COLO668 (cell line): Measurements from ENCODE around the gene MAP1B.

Experiments
- DNase-seq: peaks from one replicate; lab custom pipeline; 2025; ENCODE audit not compliant: unreplicated experiment; lab: John Stamatoyannopoulos, UW

Gene MAP1B

GRCh38 chr5:72221541-72221940, 114.3 kb downstream of the MAP1B start:
- DNase-seq = no peak

GRCh38 chr5:72222521-72222920, 115.2 kb downstream of the MAP1B start:
- no peak for DNase-seq

DNA sequence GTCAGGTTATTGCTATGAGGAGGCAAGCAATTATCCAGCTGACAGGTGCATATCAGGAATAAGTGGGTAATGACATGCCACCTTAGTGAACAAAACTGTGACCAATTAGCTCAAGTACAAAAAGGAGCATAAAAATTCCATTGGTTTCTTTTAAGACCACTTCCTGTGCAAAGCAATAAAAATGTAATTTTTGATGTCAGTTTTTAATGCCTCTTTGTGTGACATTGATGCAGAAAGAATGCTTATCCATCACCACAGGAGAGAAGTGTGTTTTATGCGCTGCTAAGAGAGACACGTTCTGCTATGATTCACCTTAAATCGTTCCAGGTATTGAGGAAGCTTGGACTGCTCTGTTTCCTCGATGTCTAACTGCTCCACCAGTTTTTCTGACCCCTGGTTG, 116.1 kb downstream of the MAP1B start:
- no peak for DNase-seq

DNA sequence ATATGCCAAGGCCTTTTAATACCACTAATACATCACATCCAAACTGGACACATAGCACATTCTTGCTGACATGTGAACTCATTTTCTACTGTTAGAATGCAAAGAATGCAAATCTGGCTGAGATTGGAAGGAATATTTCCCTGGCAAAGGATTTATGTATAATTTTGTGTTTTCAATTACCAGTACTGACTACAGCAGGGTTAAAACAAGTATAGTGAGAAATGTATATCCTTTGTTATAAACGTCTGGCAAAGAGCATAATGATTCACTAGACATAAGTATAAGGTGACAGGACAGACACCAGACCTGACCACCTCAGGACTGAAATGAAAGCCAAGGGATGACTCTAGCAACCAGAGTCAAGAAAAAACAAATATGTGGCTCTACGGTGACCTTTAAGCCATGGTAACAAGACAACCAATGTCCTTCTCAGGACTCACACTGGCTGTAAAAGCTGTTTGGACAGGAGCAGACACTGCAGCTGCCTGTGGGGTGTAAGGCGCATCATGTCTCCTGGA, 117.7 kb downstream of the MAP1B start:
- no peak for DNase-seq

DNA sequence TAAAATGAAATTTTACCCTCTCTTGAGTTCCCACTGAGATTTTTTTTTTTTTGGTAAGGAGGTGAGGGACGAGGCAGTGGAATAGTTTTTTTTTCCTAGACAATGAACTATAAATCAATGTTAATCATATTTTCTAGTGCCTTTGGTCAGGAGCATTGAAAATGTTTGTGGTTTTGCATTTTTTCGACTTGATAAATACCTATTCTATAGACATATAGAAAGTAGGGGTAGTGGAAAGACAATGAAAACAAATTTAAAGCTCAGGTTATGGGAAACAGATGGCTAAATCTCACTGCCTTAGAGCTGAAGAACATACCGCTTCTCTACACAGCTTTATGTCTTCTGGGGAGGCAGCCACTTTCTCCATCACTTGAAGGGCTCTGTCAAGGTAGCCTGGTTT, 118.5 kb downstream of the MAP1B start:
- no peak for DNase-seq

DNA sequence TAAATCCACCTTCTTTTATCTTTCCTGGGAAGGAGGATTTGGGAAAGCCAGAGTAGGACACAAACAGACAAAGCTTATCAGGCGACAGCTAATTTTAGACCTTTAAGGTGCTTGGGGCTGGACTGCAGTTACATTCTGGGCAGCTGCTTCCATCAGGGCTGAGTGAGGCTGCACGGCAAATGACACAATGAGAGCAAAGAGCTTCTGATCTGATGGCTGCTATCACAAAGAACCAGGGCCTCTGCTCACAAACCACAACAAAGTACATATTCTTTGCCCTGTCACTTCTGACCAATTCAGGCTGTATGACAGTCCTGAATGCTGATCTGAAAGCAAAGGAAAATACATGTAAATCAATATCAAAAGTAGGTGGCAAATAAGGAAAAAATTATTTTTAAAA, 119.7 kb downstream of the MAP1B start:
- DNase-seq = no peak

GRCh38 chr5:72228960-72229359, 121.7 kb downstream of the MAP1B start:
- no peak for DNase-seq

- no peak for DNase-seq
Measured at GRCh38 chr5:72231991-72232703, 124.9 kb downstream of the MAP1B start.

DNA sequence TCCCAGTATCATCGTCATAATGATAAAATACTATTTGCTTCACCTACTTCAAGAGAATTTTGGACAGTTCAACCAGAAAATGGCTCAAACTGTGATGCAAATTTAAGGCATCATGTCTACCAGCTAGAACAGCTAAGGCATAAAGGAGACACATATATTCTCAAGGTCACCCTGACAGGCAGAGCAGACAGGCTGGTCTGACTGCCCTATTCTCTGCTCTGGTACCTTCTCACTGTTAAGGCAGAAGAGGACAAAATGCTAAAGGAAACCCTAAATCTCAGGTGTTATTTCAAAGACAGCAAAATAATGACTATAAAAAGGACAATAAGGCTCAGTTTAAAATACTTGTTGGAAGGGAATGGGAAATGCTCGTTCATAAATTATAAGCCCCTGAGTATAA, 125.6 kb downstream of the MAP1B start:
- DNase-seq = no peak

- DNase-seq = no peak
Measured at GRCh38 chr5:72233835-72234234, 126.6 kb downstream of the MAP1B start.

- DNase-seq = no peak
Measured at GRCh38 chr5:72234265-72234700, 127.0 kb downstream of the MAP1B start.

DNA sequence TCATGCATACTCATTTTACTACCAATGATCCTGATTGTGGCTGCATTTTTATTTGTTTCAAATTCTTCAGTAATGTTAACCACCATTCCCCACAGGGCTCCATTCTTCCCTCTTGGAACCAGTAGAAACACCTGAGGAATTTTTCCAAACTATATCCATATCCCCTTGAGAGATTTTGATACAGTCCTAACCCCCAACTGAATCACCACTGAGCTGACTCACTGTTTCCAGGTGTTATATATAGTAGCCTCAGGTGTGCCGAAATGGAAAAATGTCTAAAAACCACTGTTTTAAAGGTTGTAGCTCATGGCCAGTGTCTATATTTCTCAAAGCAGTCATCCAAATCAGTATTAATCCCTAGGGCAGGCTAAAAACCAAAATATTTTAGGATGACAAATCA, 127.6 kb downstream of the MAP1B start:
- no peak for DNase-seq

- no peak for DNase-seq
Measured at GRCh38 chr5:72235725-72236124, 128.4 kb downstream of the MAP1B start.

DNA sequence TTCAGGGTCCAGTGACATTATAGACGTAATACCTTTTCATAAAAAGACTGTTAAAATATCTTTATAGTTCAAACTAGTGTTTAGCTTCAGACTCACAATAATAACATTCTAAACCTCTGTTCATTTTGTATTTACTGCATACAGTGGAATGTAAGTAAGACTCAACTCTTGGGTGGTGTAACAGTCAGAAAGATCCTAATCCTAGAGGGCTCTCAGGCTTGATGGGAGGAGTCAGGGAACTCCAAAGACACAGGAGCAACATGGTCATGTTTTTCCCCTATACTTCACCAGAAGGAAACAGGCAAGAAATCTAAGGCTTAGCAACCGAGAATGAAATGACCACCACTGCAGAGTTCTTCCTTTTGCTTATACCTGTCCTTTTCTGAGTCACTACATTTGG, 130.1 kb downstream of the MAP1B start:
- DNase-seq = no peak

DNA sequence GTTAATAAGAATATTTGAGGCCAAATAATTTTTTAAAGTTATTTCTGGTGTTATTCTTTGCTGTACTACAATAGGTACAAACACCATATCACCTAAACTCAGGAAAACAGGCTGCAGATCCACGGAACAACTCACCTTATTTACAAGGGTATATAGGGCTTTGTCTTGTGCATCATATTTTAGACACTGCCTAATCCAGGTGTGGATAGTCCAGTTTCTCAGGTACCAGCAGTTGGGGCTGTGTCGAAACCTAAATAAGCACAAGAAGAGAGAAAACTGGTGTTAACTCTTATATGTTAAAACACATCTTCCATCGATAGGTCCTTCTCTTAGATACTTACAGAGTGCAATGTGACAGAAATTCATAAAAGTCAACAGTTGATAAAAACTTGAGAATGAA, 130.6 kb downstream of the MAP1B start:
- DNase-seq = no peak

- no peak for DNase-seq
Measured at GRCh38 chr5:72238712-72239445, 131.6 kb downstream of the MAP1B start.

GRCh38 chr5:72241346-72242003, 134.2 kb downstream of the MAP1B start:
- DNase-seq = peak; percentile 12

- DNase-seq = no peak
Measured at GRCh38 chr5:72242796-72243475, 135.7 kb downstream of the MAP1B start.

DNA sequence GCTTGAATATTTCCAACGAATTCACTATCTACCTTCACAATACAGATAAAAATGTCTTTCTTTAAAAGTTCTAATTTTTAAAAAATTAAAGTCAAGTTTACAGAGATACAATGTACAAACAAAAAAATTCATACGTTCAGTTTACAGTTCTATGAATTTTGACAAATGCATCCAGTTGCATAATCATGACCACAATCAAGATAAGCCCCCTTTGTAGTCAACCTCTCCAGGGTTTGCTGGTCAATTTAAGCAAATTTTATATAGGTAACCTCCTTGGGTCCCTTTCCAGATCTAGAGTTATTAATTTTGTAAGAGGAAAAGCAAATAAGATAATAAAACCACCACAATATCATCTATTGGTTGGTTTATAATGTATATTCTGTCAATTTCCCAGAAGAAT, 136.4 kb downstream of the MAP1B start:
- DNase-seq = no peak

DNA sequence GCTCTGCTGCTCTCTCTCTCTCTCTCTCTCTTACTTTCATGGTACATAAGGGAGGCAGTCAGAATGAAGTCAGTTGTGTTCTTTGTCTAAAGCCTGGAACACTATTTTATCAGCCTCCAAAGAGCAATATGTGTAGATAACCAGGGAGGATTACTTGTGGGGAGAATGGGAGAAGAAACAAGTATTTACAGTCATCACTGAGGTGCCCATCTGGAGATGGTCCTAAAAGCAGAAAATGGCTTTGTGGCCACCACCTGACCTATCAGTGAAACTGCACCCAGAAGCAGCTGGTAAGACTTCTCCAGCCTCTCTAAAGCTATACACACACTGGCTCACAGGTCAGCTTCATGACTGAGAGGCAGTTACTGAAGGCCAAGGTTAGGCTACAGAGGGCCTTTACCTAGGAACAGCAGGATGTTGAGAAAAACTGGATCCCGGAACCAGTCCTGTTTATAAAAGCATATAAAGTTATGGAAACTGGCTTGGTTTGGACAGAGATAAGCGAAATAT, 137.6 kb downstream of the MAP1B start:
- DNase-seq = peak; percentile 0

DNA sequence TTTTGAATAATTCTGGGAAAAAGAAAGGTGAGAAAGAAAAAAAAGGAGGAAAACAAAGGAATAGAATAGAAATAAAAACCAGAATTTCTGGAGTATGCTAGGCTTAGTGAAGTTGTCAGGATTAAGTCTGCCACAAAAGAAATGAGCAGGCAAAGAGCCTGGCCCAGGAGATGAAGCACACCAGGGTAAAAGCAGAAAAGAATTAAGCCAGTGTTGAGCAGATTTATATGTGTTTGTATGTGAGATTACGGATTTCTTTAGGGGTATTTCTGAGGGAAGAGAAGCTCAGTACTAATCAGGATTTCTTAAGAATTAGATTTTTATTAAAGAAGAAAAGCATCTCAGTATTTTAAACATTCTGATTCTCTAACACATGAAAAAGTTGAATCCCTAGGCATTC, 138.3 kb downstream of the MAP1B start:
- DNase-seq = no peak
